Adipose tissue (tissue), 3 donors: ENCODE data around the gene BCOR. TPM values are rescaled to one million over a fixed set of nuclear protein-coding genes. Genes with fewer than 3 reads are reported as not detected.

Experiments used
- H3K27ac ChIP-seq: one replicate; pipeline ENCODE4 v1.5.1; 2013; ENCODE audit warnings: low read depth, low read length
- WGBS, 3 donors: extraction: QIAGEN DNeasy Blood & Tissue Kit; methylation state at CpG; one replicate each; pipeline ENCODE4 v1.1.7; 2013; 5-methylcytosine and 5-hydroxymethylcytosine counted together
- polyA plus RNA-seq, 3 donors: library from polyadenylated mRNA; stranded (reverse); fragments of 200-250 nt; gene quantifications; one replicate each; pipeline ENCODE4 v1.2.3, GENCODE V29; 2013
- donor health status: healthy with polysubstance abuse.
- donor health status: Bipolar disorder and iron deficiency.
- donor health status: healthy.

BCOR gene
- polyA plus RNA-seq, 3 donors = 5.8 to 11.8 (median 7.7) TPM

GRCh38 chrX:40015693-40016092 is 82.1 kb downstream of the BCOR start:
- H3K27ac ChIP-seq = no peak overlapping the region
- WGBS, 3 donors = 61 to 87% (median 81%) methylated on average over 4 of the region's 4 CpGs

GRCh38 chrX:40013266-40014195 is 84.2 kb downstream of the BCOR start:
- 0 to 10% (median 1%) methylated on average over 32 to 75 of the region's 76 CpGs for WGBS, 3 donors
- peak overlapping the region; percentile 86 for H3K27ac ChIP-seq

- WGBS, 3 donors = 2 to 17% (median 2%) methylated on average over 22 to 35 of the region's 35 CpGs
- peak overlapping the region; percentile 86 for H3K27ac ChIP-seq
Observed at GRCh38 chrX:40012868-40013265, 84.9 kb downstream of the BCOR start.

- 7 to 10% (median 10%) methylated on average over 32 to 60 of the region's 60 CpGs for WGBS, 3 donors
- peak overlapping the region; percentile 86 for H3K27ac ChIP-seq
Observed at GRCh38 chrX:40012039-40012867, 85.5 kb downstream of the BCOR start.

GRCh38 chrX:40011322-40012038 is 86.3 kb downstream of the BCOR start:
- no peak overlapping the region for H3K27ac ChIP-seq
- 39 to 81% (median 48%) methylated on average over 23 to 24 of the region's 24 CpGs for WGBS, 3 donors

GRCh38 chrX:40010550-40011321 is 87.0 kb downstream of the BCOR start:
- H3K27ac ChIP-seq = no peak overlapping the region
- WGBS, 3 donors = 37 to 86% (median 62%) methylated on average over 20 to 21 of the region's 21 CpGs

- H3K27ac ChIP-seq = no peak overlapping the region
- WGBS, 3 donors = 42 to 79% (median 68%) methylated on average over 9 to 12 of the region's 12 CpGs
Observed at GRCh38 chrX:40009890-40010289, 87.9 kb downstream of the BCOR start.

- no peak overlapping the region for H3K27ac ChIP-seq
Observed at GRCh38 chrX:40009462-40009851, 88.3 kb downstream of the BCOR start.

GRCh38 chrX:40008791-40009461 is 88.8 kb downstream of the BCOR start:
- 0 to 11% (median 10%) methylated on average over 28 to 52 of the region's 52 CpGs for WGBS, 3 donors
- H3K27ac ChIP-seq = no peak overlapping the region

More at GRCh38 chrX:40009462-40009851, 88.3 kb downstream of the BCOR start:
- 16 to 23% (median 20%) methylated on average over 14 to 35 of the region's 35 CpGs for WGBS, 3 donors

GRCh38 chrX:40007756-40008705 is 89.7 kb downstream of the BCOR start:
- WGBS, 3 donors = 31 to 67% (median 67%) methylated on average over 45 to 47 of the region's 47 CpGs
- H3K27ac ChIP-seq = no peak overlapping the region

GRCh38 chrX:40007131-40007755 is 90.5 kb downstream of the BCOR start:
- no peak overlapping the region for H3K27ac ChIP-seq
- WGBS, 3 donors = 39 to 83% (median 83%) methylated on average over 32 to 33 of the region's 33 CpGs

GRCh38 chrX:40006106-40007017 is 91.4 kb downstream of the BCOR start:
- 19 to 61% (median 31%) methylated on average over 21 to 58 of the region's 63 CpGs for WGBS, 3 donors
- H3K27ac ChIP-seq = no peak overlapping the region

- 6 to 38% (median 15%) methylated on average over 23 to 69 of the region's 73 CpGs for WGBS, 3 donors
- no peak overlapping the region for H3K27ac ChIP-seq
Observed at GRCh38 chrX:40005292-40006011, 92.3 kb downstream of the BCOR start.

GRCh38 chrX:40004921-40005291 is 92.9 kb downstream of the BCOR start:
- WGBS, 3 donors = 38 to 74% (median 44%) methylated on average over 16 of the region's 16 CpGs
- H3K27ac ChIP-seq = no peak overlapping the region

- WGBS, 3 donors = 63 to 92% (median 90%) methylated on average over 4 of the region's 4 CpGs
- no peak overlapping the region for H3K27ac ChIP-seq
Observed at GRCh38 chrX:40004246-40004535, 93.6 kb downstream of the BCOR start.
